Measurements from ENCODE around the gene GARRE1. TPM values are rescaled to one million over a fixed set of nuclear protein-coding genes. Genes with fewer than 3 reads are reported as not detected.
"Not testable (repeated sequence)": the region's sequence is repeated elsewhere in the genome, so short reads cannot be mapped to it uniquely, and the experiment has no call there.

The GARRE1 gene
- polyA plus RNA-seq, 2 donors: 4.6 to 6.8 TPM

DNA sequence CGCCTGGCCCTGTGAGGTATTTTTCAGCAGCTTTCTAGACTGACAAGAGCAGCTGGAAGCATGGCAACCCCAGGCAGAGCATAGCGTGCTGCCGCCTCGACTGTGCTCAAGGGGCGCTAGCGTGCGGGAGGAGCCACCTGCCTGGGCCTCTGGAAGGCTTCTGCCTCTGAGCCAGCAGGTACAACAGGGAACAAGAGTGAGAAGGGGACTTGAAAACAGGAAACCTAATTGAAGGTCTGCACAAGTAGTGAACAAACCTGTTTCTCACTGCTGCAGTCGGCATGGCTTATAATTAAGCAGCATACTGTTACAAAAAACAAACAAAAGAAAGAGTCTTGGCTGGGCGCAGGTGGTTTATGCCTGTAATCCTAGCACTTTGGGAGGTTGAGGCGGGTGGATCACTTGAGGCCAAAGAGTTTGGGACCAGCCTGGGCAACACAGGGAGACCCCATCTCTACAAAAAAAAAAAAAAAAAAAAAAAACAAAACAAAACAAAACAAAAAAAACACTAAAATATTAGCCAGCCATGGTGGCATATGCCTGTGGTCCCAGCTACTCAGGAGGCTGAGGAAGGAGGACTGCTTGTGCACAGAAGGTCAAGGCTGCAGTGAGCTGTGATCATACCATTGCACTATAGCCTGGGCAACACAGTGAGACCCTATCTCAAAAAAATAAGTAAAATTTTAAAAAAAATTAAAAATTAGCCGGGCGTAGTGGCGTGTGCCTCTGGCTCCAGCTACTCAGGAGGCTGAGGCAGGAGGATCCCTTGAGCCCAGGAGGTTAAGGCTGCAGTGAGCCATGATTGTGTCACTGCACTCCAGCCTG, 12.6 kb upstream of the GARRE1 start:
- no peaks in the 10 kb centered on the region for H3K9me3 ChIP-seq (ENCODE audit: control insufficient read depth in 2 of 2, insufficient read depth in 1 of 2, low read depth in 1 of 2, low read length in 1 of 2)
- H3K4me1 ChIP-seq (ENCODE audit: control insufficient read depth in 2 of 2, insufficient read depth in 2 of 2, low read length in 1 of 2): peaks cover 2 to 3% of the 10 kb centered on the region in 2 donors
- H3K36me3 ChIP-seq (ENCODE audit: control insufficient read depth in 2 of 2, insufficient read depth in 2 of 2, low read length in 1 of 2): no peaks in the 10 kb centered on the region
- no peaks in the 10 kb centered on the region for H3K27me3 ChIP-seq (ENCODE audit: control insufficient read depth in 1 of 2, insufficient read depth in 2 of 2, low read length in 2 of 2)
- no peak overlapping the region for H3K4me3 ChIP-seq (ENCODE audit: low read depth in 1 of 2, low read length in 2 of 2)
- peak overlapping the region in 1 of 2 donors; percentile 17 for H3K27ac ChIP-seq (ENCODE audit: low read depth in 2 of 2, low read length in 1 of 2)
- 70 to 76% methylated on average over 13 of the region's 13 CpGs for WGBS, 2 donors

DNA sequence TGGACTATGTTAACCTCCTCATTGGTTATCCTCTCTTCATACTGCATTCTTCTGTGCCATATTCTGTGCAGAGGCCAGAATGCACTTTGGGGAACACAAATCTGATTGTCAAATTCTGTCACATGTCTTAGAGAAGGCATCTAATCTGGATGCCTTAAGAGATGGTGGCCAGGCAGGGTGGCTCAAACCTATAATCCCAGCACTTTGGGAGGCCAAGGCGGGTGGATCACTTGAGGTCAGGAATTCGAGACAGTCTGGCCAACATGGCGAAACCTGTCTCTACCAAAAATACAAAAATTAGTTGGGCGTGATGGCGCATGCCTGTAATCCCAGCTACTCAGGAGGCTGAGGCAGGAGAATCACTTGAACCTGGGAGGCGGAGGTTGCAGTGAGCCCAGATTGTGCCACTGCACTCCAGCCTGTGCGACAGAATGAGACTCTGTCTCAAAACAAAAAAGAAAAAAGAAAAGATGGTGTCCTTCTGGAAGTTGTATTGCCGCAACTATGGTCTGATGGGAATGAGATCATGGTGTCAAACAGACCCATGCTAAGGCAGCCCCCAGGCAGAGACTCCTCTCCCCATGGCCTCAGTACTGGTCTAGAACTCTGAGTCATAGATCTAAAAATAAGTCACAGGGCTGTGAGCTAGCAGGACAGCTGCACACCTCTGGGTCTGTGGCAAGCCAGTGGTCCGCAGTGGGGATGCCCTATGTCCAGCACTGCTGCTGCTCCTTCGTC, 11.0 kb upstream of the GARRE1 start:
- H3K4me1 ChIP-seq (ENCODE audit: control insufficient read depth in 2 of 2, insufficient read depth in 2 of 2, low read length in 1 of 2); H3K9me3 ChIP-seq (ENCODE audit: control insufficient read depth in 2 of 2, insufficient read depth in 1 of 2, low read depth in 1 of 2, low read length in 1 of 2); H3K27me3 ChIP-seq (ENCODE audit: control insufficient read depth in 1 of 2, insufficient read depth in 2 of 2, low read length in 2 of 2); H3K36me3 ChIP-seq (ENCODE audit: control insufficient read depth in 2 of 2, insufficient read depth in 2 of 2, low read length in 1 of 2); H3K4me3 ChIP-seq (ENCODE audit: low read depth in 1 of 2, low read length in 2 of 2): not testable (repeated sequence)
- WGBS, 2 donors: 91% methylated on average over 10 of the region's 10 CpGs
- peak overlapping the region in 1 of 2 donors; percentile 18 for H3K27ac ChIP-seq (ENCODE audit: low read depth in 2 of 2, low read length in 1 of 2)

DNA sequence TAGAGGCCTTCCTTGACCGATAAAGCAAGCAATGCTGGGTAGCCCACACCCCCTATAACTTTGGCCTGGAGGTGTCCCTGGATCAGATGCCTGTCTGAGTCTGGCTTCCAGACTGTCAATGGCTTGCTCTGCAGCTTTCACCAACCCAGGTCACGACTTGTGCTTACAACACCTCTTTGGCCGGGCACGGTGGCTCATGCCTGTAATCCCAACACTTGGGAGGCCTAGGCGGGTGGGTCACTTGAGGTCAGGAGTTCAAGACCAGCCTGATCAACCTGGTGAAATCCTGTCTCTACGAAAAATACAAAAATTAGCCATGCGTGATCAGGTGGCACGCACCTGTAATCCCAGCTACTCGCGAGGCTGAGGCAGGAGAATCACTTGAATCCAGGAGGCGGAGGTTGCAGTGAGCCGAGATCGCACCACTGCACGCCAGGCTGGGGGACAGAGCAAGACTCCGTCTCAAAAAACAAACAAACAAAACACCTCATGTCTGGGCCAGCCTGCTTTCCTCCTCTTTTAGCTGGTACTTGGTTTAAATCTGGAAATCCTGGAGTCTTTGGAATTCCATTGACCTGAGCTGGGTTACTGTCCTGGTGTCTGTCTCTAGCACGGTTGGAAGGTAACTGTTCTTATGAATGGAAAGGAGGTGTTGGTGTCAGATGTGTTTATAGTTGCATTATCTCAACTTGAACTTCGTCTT, 10.3 kb upstream of the GARRE1 start:
- H3K36me3 ChIP-seq (ENCODE audit: control insufficient read depth in 2 of 2, insufficient read depth in 2 of 2, low read length in 1 of 2): no peaks in the 10 kb centered on the region
- peaks cover 2 to 3% of the 10 kb centered on the region in 2 donors for H3K4me1 ChIP-seq (ENCODE audit: control insufficient read depth in 2 of 2, insufficient read depth in 2 of 2, low read length in 1 of 2)
- no peak overlapping the region for H3K4me3 ChIP-seq (ENCODE audit: low read depth in 1 of 2, low read length in 2 of 2)
- H3K9me3 ChIP-seq (ENCODE audit: control insufficient read depth in 2 of 2, insufficient read depth in 1 of 2, low read depth in 1 of 2, low read length in 1 of 2): no peaks in the 10 kb centered on the region
- WGBS, 2 donors: 81 to 82% methylated on average over 17 of the region's 17 CpGs
- no peaks in the 10 kb centered on the region for H3K27me3 ChIP-seq (ENCODE audit: control insufficient read depth in 1 of 2, insufficient read depth in 2 of 2, low read length in 2 of 2)
- peak overlapping the region in 1 of 2 donors; percentile 18 for H3K27ac ChIP-seq (ENCODE audit: low read depth in 2 of 2, low read length in 1 of 2)

DNA sequence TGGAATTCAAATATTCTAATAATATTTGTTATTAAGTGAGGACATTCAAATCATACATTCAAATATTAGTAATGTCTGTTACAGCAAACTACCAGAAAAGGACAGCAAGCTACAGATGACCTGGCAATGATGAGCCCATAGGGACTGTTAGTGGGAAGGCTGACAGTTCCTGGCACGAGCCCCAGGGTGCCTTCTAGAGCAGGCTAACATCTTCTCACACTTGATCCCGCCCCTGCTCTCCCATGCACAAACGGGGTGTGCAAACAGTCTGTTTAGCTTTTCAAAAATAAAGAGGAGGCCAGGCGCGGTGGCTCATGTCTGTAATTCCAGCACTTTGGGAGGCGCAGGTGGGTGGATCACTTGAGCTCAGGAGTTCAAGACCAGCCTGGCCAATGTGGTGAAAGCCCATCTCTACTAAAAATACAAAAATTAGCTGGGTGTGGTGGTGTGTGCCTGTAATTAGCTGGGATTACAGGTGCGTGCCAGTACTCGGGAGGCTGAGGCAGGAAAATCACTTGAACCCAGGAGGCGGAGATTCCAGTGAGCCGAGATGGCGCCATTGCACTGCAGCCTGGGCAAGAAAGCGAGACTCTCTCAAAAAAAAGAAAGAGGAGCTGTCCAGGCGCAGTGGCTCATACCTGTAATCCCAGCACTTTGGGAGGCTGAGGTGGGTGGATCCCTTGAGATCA, 9.6 kb upstream of the GARRE1 start:
- Histone ChIP-seq H3K4me3 (ENCODE audit: low read depth in 1 of 2, low read length in 2 of 2) (no peak overlapping the region), H3K27me3 (ENCODE audit: control insufficient read depth in 1 of 2, insufficient read depth in 2 of 2, low read length in 2 of 2) (no peaks in the 10 kb centered on the region), H3K36me3 (ENCODE audit: control insufficient read depth in 2 of 2, insufficient read depth in 2 of 2, low read length in 1 of 2) (no peaks in the 10 kb centered on the region), H3K4me1 (ENCODE audit: control insufficient read depth in 2 of 2, insufficient read depth in 2 of 2, low read length in 1 of 2) (peaks cover 2 to 3% of the 10 kb centered on the region in 2 donors), H3K9me3 (ENCODE audit: control insufficient read depth in 2 of 2, insufficient read depth in 1 of 2, low read depth in 1 of 2, low read length in 1 of 2) (no peaks in the 10 kb centered on the region), H3K27ac (ENCODE audit: low read depth in 2 of 2, low read length in 1 of 2) (no peak overlapping the region)
- WGBS, 2 donors: 73 to 78% methylated on average over 13 of the region's 13 CpGs

DNA sequence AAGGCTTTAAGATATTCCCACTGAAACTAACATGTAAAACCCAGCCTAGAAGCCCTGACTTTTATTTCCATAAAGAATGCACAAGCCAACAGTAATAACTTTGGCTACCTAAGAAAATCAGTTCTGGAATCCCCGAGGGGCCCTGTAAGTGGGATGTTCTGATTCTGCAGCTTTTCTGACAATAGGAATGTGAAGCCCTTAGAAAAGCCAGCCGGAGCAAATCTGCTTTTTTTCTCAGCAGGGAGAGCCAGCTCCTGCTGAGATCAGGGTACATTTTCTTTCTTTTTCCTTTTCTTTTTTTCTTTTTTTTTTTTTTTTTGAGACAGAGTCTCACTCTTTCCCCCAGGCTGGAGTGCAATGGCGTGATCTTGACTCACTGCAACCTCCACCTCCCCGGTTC, 8.0 kb upstream of the GARRE1 start:
- 76 to 83% methylated on average over 4 of the region's 4 CpGs for WGBS, 2 donors
- no peaks in the 10 kb centered on the region for H3K27me3 ChIP-seq (ENCODE audit: control insufficient read depth in 1 of 2, insufficient read depth in 2 of 2, low read length in 2 of 2)

DNA sequence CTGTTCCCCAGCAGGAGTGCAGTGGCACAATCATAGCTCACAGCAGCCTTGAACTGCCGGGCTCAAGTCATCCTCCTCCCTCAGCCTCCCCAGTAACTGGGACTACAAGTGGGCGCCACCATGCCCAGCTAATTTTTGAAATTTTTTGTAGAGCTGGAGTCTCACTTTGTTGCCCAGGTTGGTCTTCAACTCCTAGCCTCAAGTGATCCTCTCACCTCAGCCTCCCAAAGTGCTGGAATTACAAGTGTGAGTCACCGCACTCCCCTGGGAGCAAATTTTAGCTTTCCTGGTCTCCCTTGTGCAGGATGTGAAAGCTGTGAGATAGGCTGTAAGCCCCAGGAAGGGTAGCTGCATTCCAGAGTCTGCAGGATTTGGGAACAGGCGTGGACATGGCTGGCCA, 5.4 kb upstream of the GARRE1 start:
- no peaks in the 10 kb centered on the region for H3K9me3 ChIP-seq (ENCODE audit: control insufficient read depth in 2 of 2, insufficient read depth in 1 of 2, low read depth in 1 of 2, low read length in 1 of 2)
- peaks cover under 1 to 2% of the 10 kb centered on the region in 2 donors for H3K4me1 ChIP-seq (ENCODE audit: control insufficient read depth in 2 of 2, insufficient read depth in 2 of 2, low read length in 1 of 2)
- WGBS, 2 donors: 84 to 90% methylated on average over 4 of the region's 4 CpGs
- no peaks in the 10 kb centered on the region for H3K27me3 ChIP-seq (ENCODE audit: control insufficient read depth in 1 of 2, insufficient read depth in 2 of 2, low read length in 2 of 2)
- H3K4me3 ChIP-seq (ENCODE audit: low read depth in 1 of 2, low read length in 2 of 2): no peak overlapping the region
- H3K27ac ChIP-seq (ENCODE audit: low read depth in 2 of 2, low read length in 1 of 2): no peak overlapping the region
- no peaks in the 10 kb centered on the region for H3K36me3 ChIP-seq (ENCODE audit: control insufficient read depth in 2 of 2, insufficient read depth in 2 of 2, low read length in 1 of 2)

More for the DNA sequence above, 8.0 kb upstream of the GARRE1 start:
- Histone ChIP-seq H3K9me3 (ENCODE audit: control insufficient read depth in 2 of 2, insufficient read depth in 1 of 2, low read depth in 1 of 2, low read length in 1 of 2) (no peaks in the 10 kb centered on the region), H3K4me1 (ENCODE audit: control insufficient read depth in 2 of 2, insufficient read depth in 2 of 2, low read length in 1 of 2) (peaks cover 2 to 3% of the 10 kb centered on the region in 2 donors), H3K4me3 (ENCODE audit: low read depth in 1 of 2, low read length in 2 of 2) (no peak overlapping the region), H3K36me3 (ENCODE audit: control insufficient read depth in 2 of 2, insufficient read depth in 2 of 2, low read length in 1 of 2) (no peaks in the 10 kb centered on the region), H3K27ac (ENCODE audit: low read depth in 2 of 2, low read length in 1 of 2) (no peak overlapping the region)

DNA sequence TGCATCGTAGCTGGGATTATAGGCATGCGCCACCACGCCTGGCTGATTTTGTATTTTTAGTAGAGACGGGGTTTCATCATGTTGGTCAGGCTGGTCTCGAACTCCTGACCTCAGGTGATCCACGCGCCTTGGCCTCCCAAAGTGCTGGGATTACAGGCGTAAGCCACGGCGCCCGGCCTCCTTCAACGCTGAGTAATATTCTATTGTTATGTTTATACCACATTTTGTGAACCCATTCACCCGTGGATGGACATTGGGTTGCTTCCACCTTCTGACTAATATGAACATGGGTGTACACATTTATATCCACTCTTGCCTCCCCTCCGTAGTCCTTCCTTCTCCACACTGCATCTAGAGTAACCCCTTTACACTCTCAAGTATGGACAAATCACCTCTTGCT, 1.2 kb upstream of the GARRE1 start:
- H3K9me3 ChIP-seq (ENCODE audit: control insufficient read depth in 2 of 2, insufficient read depth in 1 of 2, low read depth in 1 of 2, low read length in 1 of 2): not testable (repeated sequence)
- H3K27ac ChIP-seq (ENCODE audit: low read depth in 2 of 2, low read length in 1 of 2): peak overlapping the region in 1 of 2 donors; percentile 47
- WGBS, 2 donors: 90 to 92% methylated on average over 14 of the region's 14 CpGs

DNA sequence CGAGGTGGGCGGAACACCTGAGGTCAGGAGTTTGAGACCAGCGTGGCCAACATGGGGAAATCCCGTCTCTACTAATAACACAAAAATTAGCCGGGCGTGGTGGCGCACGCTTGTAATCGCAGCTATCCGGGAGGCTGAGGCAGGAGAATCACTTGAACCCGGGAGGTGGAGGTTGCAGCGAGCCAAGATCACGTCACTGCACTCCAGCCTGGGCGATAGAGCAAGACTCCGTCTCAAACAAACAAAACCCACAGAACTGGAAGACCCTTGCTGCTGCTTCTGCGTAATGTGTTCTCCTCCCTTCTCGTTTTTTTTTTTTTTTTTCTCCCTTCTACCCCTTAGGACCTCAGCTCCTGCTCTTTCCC, 691 bp upstream of the GARRE1 start:
- Histone ChIP-seq H3K27ac (ENCODE audit: low read depth in 2 of 2, low read length in 1 of 2) (peak overlapping the region; percentile 47 to 93), H3K4me3 (ENCODE audit: low read depth in 1 of 2, low read length in 2 of 2) (peak overlapping the region; percentile 90 to 96)
- H3K4me1 ChIP-seq (ENCODE audit: control insufficient read depth in 2 of 2, insufficient read depth in 2 of 2, low read length in 1 of 2); H3K36me3 ChIP-seq (ENCODE audit: control insufficient read depth in 2 of 2, insufficient read depth in 2 of 2, low read length in 1 of 2); H3K9me3 ChIP-seq (ENCODE audit: control insufficient read depth in 2 of 2, insufficient read depth in 1 of 2, low read depth in 1 of 2, low read length in 1 of 2); H3K27me3 ChIP-seq (ENCODE audit: control insufficient read depth in 1 of 2, insufficient read depth in 2 of 2, low read length in 2 of 2): not testable (repeated sequence)
- WGBS, 2 donors: 53 to 58% methylated on average over 15 to 17 of the region's 17 CpGs

More for the DNA sequence above, 1.2 kb upstream of the GARRE1 start:
- not testable (repeated sequence) for H3K27me3 ChIP-seq (ENCODE audit: control insufficient read depth in 1 of 2, insufficient read depth in 2 of 2, low read length in 2 of 2); H3K36me3 ChIP-seq (ENCODE audit: control insufficient read depth in 2 of 2, insufficient read depth in 2 of 2, low read length in 1 of 2); H3K4me3 ChIP-seq (ENCODE audit: low read depth in 1 of 2, low read length in 2 of 2); H3K4me1 ChIP-seq (ENCODE audit: control insufficient read depth in 2 of 2, insufficient read depth in 2 of 2, low read length in 1 of 2)

Measured in esophagus (tissue), 2 donors.